ENCODE data around the gene PADI3.
"Not testable (repeated sequence)": the region's sequence is repeated elsewhere in the genome, so short reads cannot be mapped to it uniquely, and the experiment has no call there.

Gene PADI3

GRCh38 chr1:17310068-17310640 lies 61.3 kb downstream of the PADI3 start:
- no peak for DNase-seq (ENCODE audit: low read depth, low spot score)
- Histone ChIP-seq H3K36me3 (ENCODE audit: insufficient read depth, low read length) (no peaks in the 10 kb centered on the region), H3K9me3 (ENCODE audit: low read depth, low read length) (no peaks in the 10 kb centered on the region), H3K4me3 (no peak overlapping the region), H3K27ac (no peak overlapping the region), H3K9ac (ENCODE audit: insufficient read length) (no peak overlapping the region)
- TF ChIP-seq FOXP2 (optimal IDR thresholded peaks at IDR 0.05; ENCODE audit: control extremely low read depth, extremely low read length, insufficient read depth), result no peak
- no peak for TF ChIP-seq POLR2AphosphoS5 (IDR thresholded peaks at IDR 0.05; ENCODE audit: borderline replicate concordance, low read depth, low read length)
- TF ChIP-seq EZH2 (IDR thresholded peaks at IDR 0.05), result no peak

- Histone ChIP-seq H3K9me3 (ENCODE audit: low read depth, low read length) (no peaks in the 10 kb centered on the region), H3K36me3 (ENCODE audit: insufficient read depth, low read length) (no peaks in the 10 kb centered on the region), H3K27ac (no peak overlapping the region), H3K9ac (ENCODE audit: insufficient read length) (no peak overlapping the region), H3K4me3 (no peak overlapping the region)
- DNase-seq (ENCODE audit: low read depth, low spot score), result no peak
- TF ChIP-seq POLR2AphosphoS5 (IDR thresholded peaks at IDR 0.05; ENCODE audit: borderline replicate concordance, low read depth, low read length) (no peak), EZH2 (IDR thresholded peaks at IDR 0.05) (no peak), FOXP2 (optimal IDR thresholded peaks at IDR 0.05; ENCODE audit: control extremely low read depth, extremely low read length, insufficient read depth) (no peak)
Observed at GRCh38 chr1:17313530-17314309, 64.8 kb downstream of the PADI3 start.

DNA sequence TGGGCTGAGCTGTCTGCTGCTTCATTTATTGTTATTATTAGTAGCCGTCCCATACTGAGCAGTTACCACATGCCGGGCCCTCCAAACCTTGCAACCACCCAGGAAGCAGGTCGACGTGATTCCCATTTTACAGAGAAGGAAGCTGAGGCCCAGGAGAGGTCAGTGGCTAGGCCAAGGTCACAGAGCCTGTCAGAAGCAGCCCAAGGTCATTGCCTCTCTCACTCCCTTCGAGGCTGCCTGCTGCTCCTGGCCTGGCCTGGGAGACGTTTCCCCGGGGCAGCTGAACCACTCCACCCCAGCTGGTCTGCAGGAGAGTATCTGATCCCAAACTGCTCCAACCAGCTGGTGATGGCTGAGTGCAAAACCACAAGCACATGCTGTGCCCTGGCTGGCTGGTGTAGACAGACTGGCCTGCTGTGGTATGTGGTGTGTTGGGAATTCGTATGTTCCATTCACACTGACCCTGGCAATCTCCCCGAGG lies 65.6 kb downstream of the PADI3 start:
- Histone ChIP-seq H3K9me3 (ENCODE audit: low read depth, low read length) (no peaks in the 10 kb centered on the region), H3K4me3 (no peak overlapping the region), H3K36me3 (ENCODE audit: insufficient read depth, low read length) (no peaks in the 10 kb centered on the region), H3K9ac (ENCODE audit: insufficient read length) (no peak overlapping the region), H3K27ac (no peak overlapping the region)
- TF ChIP-seq FOXP2 (optimal IDR thresholded peaks at IDR 0.05; ENCODE audit: control extremely low read depth, extremely low read length, insufficient read depth), result no peak
- TF ChIP-seq POLR2AphosphoS5 (IDR thresholded peaks at IDR 0.05; ENCODE audit: borderline replicate concordance, low read depth, low read length), result no peak
- no peak for TF ChIP-seq EZH2 (IDR thresholded peaks at IDR 0.05)
- no peak for DNase-seq (ENCODE audit: low read depth, low spot score)

DNA sequence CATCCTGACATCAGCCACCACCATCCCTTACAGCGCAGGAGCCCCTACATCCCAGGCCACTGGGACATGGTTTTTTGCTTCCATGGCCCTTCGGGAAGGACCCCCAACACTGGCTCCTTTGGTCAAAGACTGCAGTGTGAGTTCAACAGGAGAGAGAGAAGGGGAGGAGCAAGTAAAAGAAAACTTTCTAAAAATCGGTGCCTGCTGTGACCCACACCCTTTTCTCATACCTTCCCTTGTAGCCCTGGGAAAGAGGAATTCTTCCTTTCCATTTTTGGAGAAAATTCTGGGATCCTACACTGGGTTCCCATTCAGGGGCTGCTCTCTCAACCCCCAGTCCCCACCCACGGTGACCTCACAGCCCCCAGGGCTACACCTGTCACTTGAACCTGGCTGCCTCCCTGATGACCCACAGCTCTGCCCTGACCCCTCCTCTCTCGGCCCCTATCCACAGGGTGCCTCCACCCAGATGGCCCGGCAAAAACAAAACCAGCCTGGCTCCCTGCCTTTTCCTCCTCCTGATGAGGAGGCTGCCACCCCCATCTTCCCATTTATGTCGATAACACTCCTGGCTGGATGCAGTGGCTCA lies 66.7 kb downstream of the PADI3 start:
- Histone ChIP-seq H3K27ac (no peak overlapping the region), H3K9me3 (ENCODE audit: low read depth, low read length) (no peaks in the 10 kb centered on the region), H3K36me3 (ENCODE audit: insufficient read depth, low read length) (no peaks in the 10 kb centered on the region), H3K4me3 (no peak overlapping the region), H3K9ac (ENCODE audit: insufficient read length) (no peak overlapping the region)
- TF ChIP-seq POLR2AphosphoS5 (IDR thresholded peaks at IDR 0.05; ENCODE audit: borderline replicate concordance, low read depth, low read length) (no peak), EZH2 (IDR thresholded peaks at IDR 0.05) (no peak), FOXP2 (optimal IDR thresholded peaks at IDR 0.05; ENCODE audit: control extremely low read depth, extremely low read length, insufficient read depth) (no peak)
- no peak for DNase-seq (ENCODE audit: low read depth, low spot score)

DNA sequence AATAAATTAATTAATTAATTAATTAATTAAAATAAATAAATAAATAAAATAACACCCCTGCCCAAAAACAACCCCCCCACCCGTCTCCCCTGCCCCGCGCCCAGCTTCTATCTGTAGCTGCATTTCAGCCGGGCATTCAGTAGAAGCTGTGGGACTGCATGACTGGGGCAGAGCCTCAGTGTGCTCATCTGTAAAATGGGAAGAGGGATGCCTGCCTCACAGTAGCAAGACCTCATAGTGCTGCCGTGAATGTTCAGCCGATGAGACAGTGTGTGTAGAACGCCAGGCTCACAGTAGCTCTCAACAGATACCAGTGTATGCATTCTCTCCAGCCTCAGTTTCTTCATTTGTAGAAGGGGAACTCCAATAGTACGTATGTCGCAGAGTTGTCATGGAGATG lies 67.8 kb downstream of the PADI3 start:
- Histone ChIP-seq H3K9ac (ENCODE audit: insufficient read length) (no peak overlapping the region), H3K4me3 (no peak overlapping the region), H3K36me3 (ENCODE audit: insufficient read depth, low read length) (no peaks in the 10 kb centered on the region), H3K27ac (no peak overlapping the region), H3K9me3 (ENCODE audit: low read depth, low read length) (no peaks in the 10 kb centered on the region)
- DNase-seq (ENCODE audit: low read depth, low spot score), result no peak
- no peak for TF ChIP-seq EZH2 (IDR thresholded peaks at IDR 0.05)
- no peak for TF ChIP-seq POLR2AphosphoS5 (IDR thresholded peaks at IDR 0.05; ENCODE audit: borderline replicate concordance, low read depth, low read length)
- no peak for TF ChIP-seq FOXP2 (optimal IDR thresholded peaks at IDR 0.05; ENCODE audit: control extremely low read depth, extremely low read length, insufficient read depth)

GRCh38 chr1:17318262-17318661 lies 69.4 kb downstream of the PADI3 start:
- TF ChIP-seq FOXP2 (optimal IDR thresholded peaks at IDR 0.05; ENCODE audit: control extremely low read depth, extremely low read length, insufficient read depth) (no peak), EZH2 (IDR thresholded peaks at IDR 0.05) (no peak), POLR2AphosphoS5 (IDR thresholded peaks at IDR 0.05; ENCODE audit: borderline replicate concordance, low read depth, low read length) (no peak)
- H3K36me3 ChIP-seq (ENCODE audit: insufficient read depth, low read length), result no peaks in the 10 kb centered on the region
- H3K9me3 ChIP-seq (ENCODE audit: low read depth, low read length), result no peaks in the 10 kb centered on the region
- DNase-seq (ENCODE audit: low read depth, low spot score), result no peak
- no peak overlapping the region for H3K4me3 ChIP-seq
- H3K9ac ChIP-seq (ENCODE audit: insufficient read length), result no peak overlapping the region
- no peak overlapping the region for H3K27ac ChIP-seq

- TF ChIP-seq POLR2AphosphoS5 (IDR thresholded peaks at IDR 0.05; ENCODE audit: borderline replicate concordance, low read depth, low read length) (no peak), EZH2 (IDR thresholded peaks at IDR 0.05) (no peak), FOXP2 (optimal IDR thresholded peaks at IDR 0.05; ENCODE audit: control extremely low read depth, extremely low read length, insufficient read depth) (no peak)
Observed at GRCh38 chr1:17319561-17320350, 70.9 kb downstream of the PADI3 start.

DNA sequence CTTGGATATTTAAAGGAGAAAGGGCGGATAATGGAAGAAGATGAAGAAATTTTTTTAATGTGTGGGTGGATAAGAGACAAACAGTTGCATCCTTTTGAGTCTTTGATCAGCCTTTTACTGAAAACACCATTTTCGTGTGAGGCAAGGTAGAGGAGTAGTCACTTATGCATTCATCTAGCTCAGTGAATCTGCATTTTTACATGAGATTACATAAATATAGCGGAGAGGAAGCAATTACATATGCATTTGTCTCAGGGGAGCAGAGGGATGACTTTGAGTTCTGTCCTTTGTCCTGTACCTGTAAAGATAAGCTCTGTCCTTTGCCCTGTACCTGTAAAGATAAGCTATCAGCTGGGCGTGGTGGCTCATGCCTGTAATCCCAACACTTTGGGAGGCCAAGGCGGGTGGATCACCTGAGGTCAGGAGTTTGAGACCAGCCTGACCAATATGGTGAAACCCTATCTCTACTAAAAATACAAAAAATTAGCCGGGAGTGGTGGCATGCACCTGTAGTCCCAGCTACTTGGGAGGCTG lies 73.0 kb downstream of the PADI3 start:
- H3K27ac ChIP-seq; H3K4me3 ChIP-seq; H3K36me3 ChIP-seq (ENCODE audit: insufficient read depth, low read length); H3K9me3 ChIP-seq (ENCODE audit: low read depth, low read length); DNase-seq (ENCODE audit: low read depth, low spot score); H3K9ac ChIP-seq (ENCODE audit: insufficient read length): not testable (repeated sequence)

More at GRCh38 chr1:17319561-17320350, 70.9 kb downstream of the PADI3 start:
- Histone ChIP-seq H3K27ac (no peak overlapping the region), H3K9ac (ENCODE audit: insufficient read length) (no peak overlapping the region), H3K36me3 (ENCODE audit: insufficient read depth, low read length) (no peaks in the 10 kb centered on the region), H3K4me3 (no peak overlapping the region), H3K9me3 (ENCODE audit: low read depth, low read length) (no peaks in the 10 kb centered on the region)
- DNase-seq (ENCODE audit: low read depth, low spot score), result no peak
